GM19467 (cell line): ENCODE data around the gene PKP2.

ENCODE experiments used
- ATAC-seq: cut with Tn5 transposase; IDR thresholded peaks from one replicate; pipeline ENCODE4 v1.9.1; 2021; ENCODE audit warnings: mild to moderate bottlenecking, moderate library complexity; ENCODE audit not compliant: unreplicated experiment

PKP2 gene

DNA sequence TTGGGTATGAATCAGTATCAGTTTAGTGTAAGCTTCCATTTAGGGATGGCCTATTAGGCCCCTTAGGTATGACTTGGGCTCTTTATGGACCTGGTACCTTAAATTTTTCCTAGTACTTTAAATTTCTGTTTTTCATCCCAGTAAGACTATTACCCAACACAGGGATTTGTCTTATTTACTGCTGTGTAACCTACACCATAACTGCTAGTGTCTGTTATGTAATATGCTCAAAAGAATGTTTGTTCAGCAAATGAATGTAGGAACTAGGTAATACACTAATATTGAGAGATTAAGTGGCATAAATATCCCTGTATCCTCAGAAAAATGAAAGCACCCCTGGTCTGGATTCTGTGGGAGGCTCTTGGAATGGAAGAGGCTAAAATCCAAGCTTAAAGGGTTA is 77.2 kb downstream of the PKP2 start:
- no peak for ATAC-seq

DNA sequence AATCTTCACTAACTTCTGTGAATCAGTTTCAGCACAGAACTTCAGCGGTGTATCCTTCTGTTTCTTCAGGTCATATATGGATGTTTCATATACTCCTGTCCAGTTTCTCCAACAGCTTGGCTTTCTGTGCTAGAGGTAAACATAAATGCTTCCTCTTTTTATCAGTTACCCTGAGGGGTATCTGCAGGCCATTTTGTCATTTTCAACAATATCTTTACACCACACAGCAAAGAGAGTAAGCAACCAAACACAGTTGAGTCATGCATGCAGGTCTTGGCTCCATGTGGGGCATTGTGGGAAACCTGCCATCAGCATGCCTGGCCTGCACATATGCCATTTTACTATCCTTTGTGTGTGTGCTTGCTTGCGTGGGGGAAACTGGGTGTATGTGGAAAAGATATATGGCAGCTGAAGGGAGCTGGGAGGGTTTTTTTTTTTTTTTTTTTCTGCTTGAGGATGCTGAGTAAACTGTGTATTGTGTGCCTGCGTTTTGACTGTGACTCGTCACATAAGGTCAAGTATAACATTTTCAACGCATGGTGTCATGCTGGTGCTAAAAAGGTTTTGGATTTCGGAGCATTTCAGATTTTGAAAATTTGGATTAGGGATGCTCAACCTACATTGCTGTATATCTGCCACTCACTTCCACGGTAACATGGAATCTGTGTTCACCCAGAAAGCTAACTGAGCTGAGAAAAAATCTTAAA is 84.7 kb downstream of the PKP2 start:
- ATAC-seq: no peak

DNA sequence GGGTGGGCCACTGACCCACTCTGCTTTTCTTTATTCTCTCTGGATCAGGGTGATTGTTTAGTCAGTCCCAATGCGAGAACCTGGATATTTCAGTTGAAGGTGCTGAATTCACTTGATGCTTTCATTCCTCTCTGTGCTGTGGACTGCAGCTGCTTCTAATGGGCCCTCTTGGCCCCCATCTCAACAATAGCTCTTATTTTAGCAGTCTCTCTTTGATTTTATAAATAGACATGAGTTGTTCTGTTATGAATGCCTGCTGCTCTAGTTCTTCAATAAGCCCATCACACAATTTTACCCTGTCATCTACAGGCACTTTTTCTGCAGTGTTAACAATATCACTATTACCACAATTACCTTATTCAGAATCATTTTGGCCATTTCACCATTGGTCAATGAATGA is 86.7 kb downstream of the PKP2 start:
- ATAC-seq: no peak

DNA sequence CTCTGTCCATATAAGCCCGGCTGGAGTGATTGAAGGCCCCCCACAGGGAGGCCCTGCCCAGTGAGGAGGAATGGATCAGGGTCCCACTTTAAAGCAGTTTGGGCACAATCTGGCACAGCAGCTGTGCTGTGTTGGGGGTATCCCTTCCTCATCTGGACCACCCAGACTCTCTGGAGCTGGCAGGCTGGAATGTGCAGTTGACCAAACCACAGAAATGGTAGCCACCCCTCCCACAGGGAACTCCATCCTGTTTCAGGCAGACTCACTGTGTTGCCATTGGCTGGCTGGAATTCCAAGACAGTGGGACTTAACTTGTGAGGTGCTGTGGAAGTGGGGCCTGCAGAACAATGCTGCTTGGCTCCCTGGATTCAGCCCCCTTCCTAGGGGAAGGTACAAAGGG is 87.4 kb downstream of the PKP2 start:
- no peak for ATAC-seq

DNA sequence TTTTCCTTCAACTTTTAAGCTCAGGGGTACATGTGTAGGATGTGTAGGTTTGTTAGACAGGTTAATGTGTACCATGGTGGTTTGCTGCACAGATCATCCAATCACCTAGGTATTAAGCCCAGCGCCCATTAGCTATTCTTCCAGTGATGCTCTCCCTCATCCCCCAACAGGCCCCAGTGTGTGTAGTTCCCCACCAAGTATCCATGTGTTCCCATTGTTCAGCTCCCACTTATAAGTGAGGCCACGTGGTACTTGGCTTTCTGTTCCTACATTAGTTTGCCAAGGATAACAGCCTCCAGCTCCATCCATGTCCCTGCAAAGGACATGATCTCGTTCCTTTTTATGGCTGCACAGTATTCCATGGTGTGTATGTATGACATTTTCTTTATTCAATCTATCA is 92.3 kb downstream of the PKP2 start:
- no peak for ATAC-seq

DNA sequence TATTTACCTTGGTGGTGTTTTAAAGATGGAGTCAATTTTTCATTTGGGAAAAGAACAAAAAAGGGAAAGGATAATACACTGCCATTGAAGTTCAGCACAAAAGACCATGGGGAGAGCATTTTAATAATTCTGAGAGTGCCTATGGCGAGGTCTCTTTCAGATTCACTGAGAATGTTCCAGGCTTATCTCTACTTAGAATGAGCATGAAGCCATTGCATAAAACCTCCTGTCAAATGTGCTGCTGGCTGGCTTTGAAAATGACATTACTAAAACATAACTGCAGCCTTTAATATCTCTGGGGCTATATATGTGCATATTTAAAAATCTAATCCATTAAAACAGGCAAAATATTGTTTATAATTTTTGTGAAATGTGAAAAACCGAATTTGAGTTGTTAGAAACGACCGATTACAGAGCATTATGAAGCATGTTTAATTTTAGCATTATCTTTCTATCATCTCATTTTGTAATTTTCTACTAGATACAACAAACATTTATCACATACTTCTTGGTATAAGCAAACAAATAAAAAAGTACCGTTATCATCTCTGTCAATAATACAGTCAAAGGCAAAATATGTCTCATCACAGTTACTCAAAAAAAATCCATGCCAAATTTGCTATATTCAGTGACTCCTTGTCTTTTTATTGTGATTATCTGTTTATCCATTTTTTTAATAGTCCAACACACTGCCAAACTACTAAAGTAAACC is 95.2 kb downstream of the PKP2 start:
- no peak for ATAC-seq

DNA sequence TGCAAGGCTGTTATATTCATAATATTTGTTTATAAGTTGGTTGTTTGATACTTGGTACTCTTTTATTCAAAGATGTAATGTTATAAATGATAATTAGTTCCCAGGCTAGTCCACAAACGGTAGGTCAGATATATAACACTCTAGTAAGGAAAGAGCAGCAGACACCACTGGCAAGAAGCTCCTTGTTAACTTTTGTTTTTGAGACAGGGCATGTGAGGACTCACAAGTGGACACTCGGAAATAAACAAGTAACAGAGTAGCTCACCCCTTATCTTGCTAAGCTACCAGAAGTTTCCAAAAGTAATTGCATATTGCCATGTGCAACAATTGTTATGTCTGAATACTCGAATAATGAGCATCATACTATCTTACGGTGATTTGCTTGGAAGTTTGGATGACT is 102.3 kb downstream of the PKP2 start:
- ATAC-seq: no peak

DNA sequence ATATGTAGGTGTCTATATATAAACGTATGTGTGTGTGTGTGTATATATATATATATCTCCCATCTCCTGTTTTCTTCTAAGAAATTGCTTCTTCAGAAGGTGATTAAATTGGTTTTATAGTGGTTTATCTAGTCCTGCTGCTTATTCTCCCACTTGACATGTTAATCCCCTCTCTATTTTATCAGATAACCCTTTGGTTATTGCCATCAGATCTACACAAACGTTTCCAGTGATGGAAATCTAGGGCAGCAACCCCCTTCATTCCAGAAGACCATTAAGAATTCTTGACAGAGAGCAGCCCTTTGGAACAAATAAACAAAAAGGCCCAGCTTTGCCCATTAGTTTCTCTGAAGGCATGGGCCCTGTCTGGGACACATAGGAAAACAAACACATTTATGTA is 106.7 kb downstream of the PKP2 start:
- no peak for ATAC-seq

DNA sequence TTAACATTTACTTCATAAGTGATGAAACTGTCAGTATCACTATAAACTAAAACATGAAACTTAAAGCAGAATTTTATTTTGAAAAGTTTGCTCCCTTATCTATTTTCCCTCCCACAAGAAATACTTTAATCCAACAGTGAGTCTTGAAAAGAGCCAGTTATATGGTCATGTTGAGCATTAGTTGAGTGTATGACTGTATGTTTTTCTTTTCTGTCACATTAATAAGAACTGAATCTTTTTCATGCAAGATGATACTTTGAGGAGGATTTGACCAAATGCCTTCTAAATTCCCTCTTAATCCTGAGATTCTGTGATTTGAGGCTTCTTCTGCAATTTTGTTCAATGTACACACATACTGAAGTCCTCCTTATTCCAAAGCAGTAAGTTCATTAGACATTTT is 107.1 kb downstream of the PKP2 start:
- ATAC-seq: no peak

DNA sequence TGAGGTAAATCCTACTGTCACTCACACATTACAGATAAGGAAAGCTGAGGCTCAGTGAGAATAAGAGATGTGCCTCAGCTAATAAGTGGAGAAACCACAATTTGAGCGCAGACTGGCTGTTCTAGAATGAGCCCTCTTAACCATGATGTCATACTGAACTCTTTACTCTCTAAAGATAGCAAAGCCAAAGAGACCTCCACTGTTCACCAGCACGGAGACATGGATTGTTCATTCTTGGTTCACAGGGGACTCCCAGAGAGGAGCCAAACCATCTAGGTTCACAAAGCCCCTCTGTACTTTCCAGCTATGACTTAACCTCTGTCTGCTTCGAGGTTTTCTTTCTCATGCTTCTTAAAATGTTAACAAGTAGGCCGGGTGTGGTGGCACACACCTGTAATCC is 108.2 kb downstream of the PKP2 start:
- no peak for ATAC-seq

DNA sequence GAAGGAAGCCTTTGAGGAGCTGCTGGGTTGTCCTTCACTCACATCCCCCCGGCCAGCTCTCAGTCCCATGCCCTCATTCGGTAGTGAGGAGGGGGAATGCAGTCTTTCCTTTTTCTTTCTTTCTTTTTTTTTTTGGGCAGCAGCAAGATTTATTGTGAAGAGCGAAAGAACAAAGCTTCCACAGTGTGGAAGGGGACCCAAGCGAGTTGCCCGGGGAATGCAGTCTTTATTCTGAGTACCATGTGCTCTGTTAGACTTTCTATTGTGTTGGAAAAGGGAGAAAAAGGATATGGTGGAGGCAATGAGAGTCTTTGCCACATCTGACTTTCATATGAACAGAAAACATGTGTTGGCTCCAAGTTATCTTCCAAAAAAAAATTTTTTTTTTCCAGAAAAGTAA is 111.0 kb downstream of the PKP2 start:
- no peak for ATAC-seq

DNA sequence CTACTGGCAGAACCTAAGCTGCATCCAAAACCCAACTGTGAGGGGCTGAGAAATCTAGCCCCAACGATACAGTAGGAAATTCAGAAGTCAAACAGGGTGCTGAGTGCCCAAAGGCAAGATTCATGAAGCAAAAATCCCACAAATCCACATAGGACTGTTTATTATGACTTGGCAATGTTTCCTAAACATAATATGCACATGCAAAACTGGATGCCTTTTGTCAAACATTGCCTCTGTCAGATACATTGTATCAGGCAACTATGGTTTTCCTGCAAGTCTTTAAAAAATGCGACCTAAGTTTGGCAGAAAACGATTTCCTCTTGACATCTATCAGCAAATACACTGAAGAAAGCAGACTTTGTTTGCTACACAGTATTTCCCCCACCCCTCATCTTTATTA is 113.5 kb downstream of the PKP2 start:
- no peak for ATAC-seq

DNA sequence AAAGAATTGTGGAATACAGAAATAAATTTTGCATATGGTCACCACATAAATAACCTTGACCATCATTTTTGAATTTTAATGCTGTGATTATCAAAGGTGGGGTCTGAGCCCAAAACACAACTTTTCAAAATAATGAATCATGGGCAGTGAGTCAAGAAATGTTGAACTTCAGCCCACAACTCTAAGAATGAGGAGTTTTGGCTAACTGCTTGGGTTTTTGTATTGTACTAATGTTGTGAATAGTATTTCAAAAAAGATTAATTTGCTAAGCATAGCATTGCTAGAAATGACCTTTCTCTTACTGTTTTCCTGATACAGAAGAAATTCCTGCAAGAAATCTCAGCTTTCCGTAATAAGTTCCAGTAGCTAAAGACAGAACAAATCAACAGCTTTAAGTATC is 116.5 kb downstream of the PKP2 start:
- no peak for ATAC-seq

DNA sequence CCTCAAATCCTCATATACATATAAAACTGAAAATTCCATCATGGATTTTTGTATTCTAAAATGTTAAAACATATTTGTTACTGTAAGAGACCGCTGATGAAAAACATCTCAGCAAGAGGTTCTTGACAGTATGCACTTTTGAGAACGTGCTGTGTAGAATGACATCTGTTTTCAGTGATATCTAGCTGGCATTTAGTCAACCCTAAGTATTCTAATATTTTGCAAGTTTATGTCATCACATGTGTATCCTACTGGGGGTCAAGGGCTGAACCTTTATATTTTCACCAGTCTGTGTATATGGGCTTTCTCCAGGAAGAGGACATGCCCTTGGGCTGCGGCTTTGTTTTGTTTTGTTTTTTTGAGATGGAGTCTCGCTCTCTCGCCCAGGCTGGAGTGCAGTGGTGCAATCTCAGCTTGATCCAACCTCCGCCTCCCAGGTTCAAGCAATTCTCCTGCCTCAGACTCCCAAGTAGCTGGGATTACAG is 118.8 kb downstream of the PKP2 start:
- ATAC-seq: no peak

DNA sequence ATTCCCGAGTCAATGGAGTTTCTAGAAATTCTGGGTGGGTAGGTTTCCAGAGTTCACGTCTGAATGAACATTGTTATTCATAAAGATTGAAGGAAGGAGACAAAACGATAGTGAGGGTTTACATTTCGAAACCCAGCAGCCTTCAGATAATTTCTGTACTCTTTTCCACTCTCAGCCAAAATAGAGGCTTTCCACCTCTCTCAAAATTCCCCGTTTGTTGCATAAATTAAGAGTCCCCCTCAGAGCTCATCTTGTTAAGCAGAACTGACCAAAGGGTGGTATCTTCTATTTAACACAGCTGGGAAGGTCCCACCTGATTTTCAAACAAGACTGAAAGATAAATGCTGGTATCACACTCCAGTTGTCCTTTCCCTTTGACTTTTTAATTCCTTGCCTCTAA is 119.4 kb downstream of the PKP2 start:
- ATAC-seq: no peak

DNA sequence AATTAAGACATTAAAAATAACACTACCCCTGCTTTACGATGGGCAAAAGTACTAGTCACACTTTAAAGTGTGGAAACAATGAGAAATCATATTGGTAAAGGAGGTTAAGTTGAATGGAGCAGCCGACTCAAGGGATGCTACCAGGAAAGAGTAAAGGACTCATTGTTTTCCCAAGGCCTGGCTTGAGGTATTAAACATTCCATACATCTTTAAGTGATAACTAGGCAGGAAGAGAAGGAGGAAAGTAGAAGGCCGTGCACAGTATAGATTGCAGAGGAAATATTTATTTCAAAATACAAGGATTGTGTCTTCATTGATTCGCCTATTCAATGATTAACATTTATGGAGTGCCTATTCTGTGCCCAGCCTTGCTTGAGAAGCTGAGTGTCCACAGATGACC is 120.3 kb downstream of the PKP2 start:
- no peak for ATAC-seq

DNA sequence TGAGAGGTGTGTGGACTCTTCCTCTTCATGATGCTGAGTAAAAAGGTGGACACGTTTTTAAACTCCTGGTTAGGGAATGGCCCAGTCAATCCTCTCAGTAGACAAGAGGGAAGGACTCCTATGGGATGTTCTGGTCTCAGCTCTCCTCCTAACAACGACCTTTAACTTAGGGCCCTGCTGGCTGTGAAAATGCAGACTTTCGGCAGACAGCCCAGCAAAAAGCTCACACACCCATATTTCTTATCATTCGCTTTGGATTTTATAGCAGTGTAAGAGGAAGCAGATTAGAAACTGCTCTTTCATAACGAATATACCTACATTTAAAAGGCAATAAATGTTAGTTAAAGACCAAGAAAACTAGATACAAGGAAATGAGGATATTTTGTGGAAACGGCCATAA is 122.9 kb downstream of the PKP2 start:
- no peak for ATAC-seq

DNA sequence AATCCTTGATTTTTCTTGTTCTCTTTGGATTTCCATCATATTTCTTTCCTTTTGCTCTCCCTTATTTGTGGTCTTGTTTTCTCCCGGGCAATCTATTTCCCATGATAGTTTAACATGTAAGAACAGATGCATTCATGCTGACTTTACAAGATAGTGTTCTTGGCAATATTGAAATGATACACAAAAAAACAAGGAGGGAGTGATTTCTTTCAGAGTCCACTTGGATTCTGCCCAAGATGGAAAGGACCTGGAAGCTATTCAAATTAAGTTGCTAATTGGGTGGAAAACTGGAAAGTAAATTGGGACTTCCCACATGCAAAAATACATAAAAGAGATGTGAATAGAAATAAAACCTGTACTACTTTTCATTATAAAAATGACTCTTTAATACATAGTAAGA is 126.4 kb downstream of the PKP2 start:
- no peak for ATAC-seq

DNA sequence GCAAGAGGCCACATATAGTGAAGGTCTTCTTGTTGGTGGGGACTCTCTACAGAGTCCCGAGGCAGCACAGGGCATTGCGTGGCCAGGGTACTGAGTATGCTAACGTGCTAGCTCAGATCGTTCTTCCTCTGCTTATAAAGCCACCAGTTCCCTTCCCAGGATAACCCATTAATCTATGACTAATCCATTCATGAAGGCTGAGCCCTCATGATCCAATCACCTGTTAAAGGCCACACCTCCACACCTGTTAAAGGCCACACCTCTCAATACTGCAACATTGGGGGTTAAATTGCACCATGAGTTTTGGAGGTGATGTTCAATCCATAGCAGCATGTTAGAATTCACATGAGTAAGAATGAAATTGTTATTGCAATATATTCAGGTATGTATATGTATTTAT is 128.1 kb downstream of the PKP2 start:
- ATAC-seq: no peak

DNA sequence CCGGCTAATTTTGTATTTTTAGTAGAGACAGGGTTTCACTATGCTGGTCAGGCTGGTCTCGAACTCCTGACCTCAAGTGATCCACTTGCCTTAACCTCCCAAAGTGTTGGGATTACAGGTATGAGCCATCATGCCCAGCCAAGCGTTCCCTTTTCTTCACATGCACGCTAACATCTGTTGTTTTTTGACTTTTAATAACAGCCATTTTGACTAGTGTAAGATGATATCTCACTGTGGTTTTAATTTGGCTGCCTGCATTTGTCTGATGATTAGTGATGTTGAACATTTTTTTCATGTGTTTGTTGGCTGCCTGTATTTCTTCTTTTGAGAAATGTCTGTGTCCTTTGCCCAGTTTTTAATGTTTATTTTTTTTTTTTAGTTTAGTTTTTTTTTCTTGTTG is 130.7 kb downstream of the PKP2 start:
- ATAC-seq: no peak

DNA sequence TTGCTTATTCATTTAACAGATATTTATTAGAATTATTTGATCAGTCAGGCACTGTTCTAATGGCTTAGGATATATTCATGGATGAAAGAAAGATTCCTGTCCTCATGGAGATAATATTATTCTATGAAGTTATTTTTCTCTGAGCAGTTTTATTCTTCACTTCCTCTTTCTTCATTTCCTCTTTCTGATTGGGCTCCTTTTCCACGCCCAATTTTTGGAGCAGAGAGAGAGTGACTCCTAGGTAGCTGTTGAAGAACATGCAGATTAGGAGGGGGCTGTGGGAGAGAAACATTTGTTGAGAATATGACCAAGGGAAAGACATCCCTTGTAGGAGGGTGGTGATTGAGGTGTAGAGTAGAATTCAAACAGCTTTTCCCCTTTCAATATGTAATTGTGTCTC is 134.9 kb downstream of the PKP2 start:
- ATAC-seq: no peak

DNA sequence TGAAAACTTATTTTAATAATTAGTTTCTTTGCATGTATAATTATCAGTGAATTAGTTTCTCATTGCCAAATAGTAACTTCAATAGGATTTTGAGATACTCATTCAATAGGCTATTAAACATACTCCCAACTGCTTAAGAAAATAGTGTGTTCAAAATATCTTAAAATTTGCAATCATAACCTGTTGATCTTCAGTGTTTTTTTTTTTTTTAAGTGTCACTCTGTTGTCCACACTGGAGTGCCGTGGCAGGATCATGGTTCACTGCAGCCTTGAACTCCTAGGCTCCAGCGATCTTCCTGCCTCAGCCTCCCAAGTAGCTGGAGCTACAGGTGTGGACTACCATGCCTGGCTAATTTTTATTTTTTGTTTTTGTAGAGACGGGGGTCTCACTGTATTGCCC is 139.4 kb downstream of the PKP2 start:
- ATAC-seq: no peak
